ENCODE results near the gene MRPL27. TPM values are rescaled to one million over a fixed set of nuclear protein-coding genes. Genes with fewer than 3 reads are reported as not detected.

MRPL27 gene
- total RNA-seq, 2 experiments from 2014 or later, result 13.7 to 14.8 TPM

DNA sequence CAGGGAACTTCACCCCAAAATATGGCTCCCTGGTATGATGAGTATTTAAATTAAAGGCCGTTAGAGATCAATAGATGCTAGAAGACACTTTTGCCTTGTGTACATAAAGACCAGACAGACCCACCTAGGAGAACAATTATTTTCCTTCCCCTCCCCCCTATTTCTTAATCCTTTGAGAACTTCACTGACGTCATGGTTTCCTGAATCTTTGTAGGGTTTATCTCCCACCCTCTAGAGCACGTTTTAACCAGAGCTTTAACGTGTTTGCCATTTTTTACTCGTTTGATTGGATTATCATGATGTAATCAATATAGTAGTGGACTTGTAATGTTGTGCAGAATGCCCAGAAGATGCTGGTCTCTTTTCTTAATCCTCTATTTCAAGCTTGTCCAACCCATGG lies 49.9 kb downstream of the MRPL27 start:
- H3K27me3 Mint-ChIP-seq, result no peaks in the 10 kb centered on the region

DNA sequence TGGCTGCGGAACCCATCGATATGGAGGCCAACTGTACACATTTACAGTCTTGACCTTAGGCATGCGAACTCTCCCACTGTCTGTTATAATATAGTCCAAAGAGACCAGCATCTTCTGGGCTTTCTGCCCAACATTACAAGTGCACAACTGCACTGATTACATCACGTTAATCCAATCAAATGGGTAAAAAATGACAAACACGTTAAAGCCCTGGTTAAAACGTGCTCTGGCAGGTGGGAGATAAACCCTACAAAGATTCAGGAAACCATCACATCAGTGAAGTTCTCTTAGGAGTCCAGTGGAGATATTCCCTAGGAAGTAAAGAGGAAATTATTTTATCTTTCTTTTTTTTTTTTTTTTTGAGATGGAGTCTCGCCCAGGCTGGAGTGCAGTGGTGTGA lies 50.7 kb downstream of the MRPL27 start:
- no peaks in the 10 kb centered on the region for H3K4me1 Mint-ChIP-seq (ENCODE audit: low read depth)
- CTCF ChIA-PET, result no interaction called here
- TF ChIP-seq, protein P1, sequence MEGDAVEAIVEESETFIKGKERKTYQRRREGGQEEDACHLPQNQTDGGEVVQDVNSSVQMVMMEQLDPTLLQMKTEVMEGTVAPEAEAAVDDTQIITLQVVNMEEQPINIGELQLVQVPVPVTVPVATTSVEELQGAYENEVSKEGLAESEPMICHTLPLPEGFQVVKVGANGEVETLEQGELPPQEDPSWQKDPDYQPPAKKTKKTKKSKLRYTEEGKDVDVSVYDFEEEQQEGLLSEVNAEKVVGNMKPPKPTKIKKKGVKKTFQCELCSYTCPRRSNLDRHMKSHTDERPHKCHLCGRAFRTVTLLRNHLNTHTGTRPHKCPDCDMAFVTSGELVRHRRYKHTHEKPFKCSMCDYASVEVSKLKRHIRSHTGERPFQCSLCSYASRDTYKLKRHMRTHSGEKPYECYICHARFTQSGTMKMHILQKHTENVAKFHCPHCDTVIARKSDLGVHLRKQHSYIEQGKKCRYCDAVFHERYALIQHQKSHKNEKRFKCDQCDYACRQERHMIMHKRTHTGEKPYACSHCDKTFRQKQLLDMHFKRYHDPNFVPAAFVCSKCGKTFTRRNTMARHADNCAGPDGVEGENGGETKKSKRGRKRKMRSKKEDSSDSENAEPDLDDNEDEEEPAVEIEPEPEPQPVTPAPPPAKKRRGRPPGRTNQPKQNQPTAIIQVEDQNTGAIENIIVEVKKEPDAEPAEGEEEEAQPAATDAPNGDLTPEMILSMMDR (IDR thresholded peaks at IDR 0.05), result no peak
- H3K27ac ChIP-seq (ENCODE audit: low read depth in 1 of 2, low read length in 2 of 2), result no peak overlapping the region
- H3K4me1 ChIP-seq (ENCODE audit: insufficient read depth, low read length), result no peaks in the 10 kb centered on the region
- H3K36me3 Mint-ChIP-seq (ENCODE audit: low read depth), result no peaks in the 10 kb centered on the region
- no peak overlapping the region for H3K27ac Mint-ChIP-seq
- DNase-seq, result no peak
- POLR2A ChIA-PET, result no interaction called here
- H3K36me3 ChIP-seq (ENCODE audit: insufficient read depth, low read length), result no peaks in the 10 kb centered on the region
- no peaks in the 10 kb centered on the region for H3K9me3 ChIP-seq (ENCODE audit: control insufficient read depth in 1 of 2, insufficient read depth in 1 of 2, low read length in 2 of 2)
- ATAC-seq (ENCODE audit: poor library complexity), result no peak
- no peak overlapping the region for H3K4me3 ChIP-seq (ENCODE audit: low read length)
- H3K27me3 Mint-ChIP-seq, result no peaks in the 10 kb centered on the region
- no peak overlapping the region for H3K4me3 Mint-ChIP-seq
- H3K9me3 Mint-ChIP-seq, result no peaks in the 10 kb centered on the region
- intact Hi-C loops (cut with DNase I, micrococcal nuclease), result no loop called here
- H3K27me3 ChIP-seq (ENCODE audit: control insufficient read depth in 1 of 2, insufficient read depth in 2 of 2, low read length in 2 of 2), result no peaks in the 10 kb centered on the region

More for the DNA sequence above, 49.9 kb downstream of the MRPL27 start:
- ChIA-PET CTCF (no interaction called here), POLR2A (no interaction called here)
- Histone ChIP-seq H3K4me3 (ENCODE audit: low read length) (no peak overlapping the region), H3K27me3 (ENCODE audit: control insufficient read depth in 1 of 2, insufficient read depth in 2 of 2, low read length in 2 of 2) (no peaks in the 10 kb centered on the region), H3K27ac (ENCODE audit: low read depth in 1 of 2, low read length in 2 of 2) (no peak overlapping the region), H3K36me3 (ENCODE audit: insufficient read depth, low read length) (no peaks in the 10 kb centered on the region), H3K4me1 (ENCODE audit: insufficient read depth, low read length) (no peaks in the 10 kb centered on the region), H3K9me3 (ENCODE audit: control insufficient read depth in 1 of 2, insufficient read depth in 1 of 2, low read length in 2 of 2) (no peaks in the 10 kb centered on the region)
- intact Hi-C loops (cut with DNase I, micrococcal nuclease), result no loop called here
- TF ChIP-seq, protein P1 (IDR thresholded peaks at IDR 0.05), result no peak
- Mint-ChIP-seq H3K27ac (no peak overlapping the region), H3K4me3 (no peak overlapping the region), H3K4me1 (ENCODE audit: low read depth) (no peaks in the 10 kb centered on the region), H3K36me3 (ENCODE audit: low read depth) (no peaks in the 10 kb centered on the region), H3K9me3 (no peaks in the 10 kb centered on the region)
- DNase-seq, result no peak
- no peak for ATAC-seq (ENCODE audit: poor library complexity)

DNA sequence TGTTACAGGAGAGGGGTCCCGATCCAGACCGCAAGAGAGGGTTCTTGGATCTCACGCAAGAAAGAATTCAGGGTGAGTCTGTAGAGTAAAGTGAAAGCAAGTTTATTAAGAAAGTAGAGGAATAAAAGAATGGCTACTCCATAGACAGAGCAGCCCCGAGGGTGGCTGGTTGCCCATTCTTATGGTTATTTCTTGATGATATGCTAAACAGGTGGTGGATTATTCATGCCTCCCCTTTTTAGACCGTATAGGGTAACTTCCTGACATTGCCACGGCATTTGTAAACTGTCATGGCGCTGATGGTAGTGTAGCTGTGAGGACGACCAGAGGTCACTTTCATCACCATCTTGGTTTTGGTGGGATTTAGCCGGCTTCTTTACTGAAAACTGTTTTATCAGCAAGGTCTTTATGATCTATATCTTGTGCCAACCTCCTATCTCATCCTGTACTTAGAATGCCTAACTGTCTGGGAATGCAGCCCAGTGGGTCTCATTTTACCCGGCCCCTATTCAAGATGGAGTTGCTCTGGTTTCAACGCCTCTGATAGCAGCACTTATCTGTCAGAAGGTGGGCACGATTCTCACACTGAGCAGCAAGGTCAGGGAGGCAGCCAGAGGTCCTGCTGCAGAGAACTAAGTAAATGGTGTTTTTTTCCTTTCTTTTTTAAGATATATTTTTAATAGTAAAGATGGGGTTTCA lies 53.5 kb downstream of the MRPL27 start:
- ATAC-seq (ENCODE audit: poor library complexity) (no peak), DNase-seq (no peak)
- Histone ChIP-seq H3K9me3 (ENCODE audit: control insufficient read depth in 1 of 2, insufficient read depth in 1 of 2, low read length in 2 of 2) (no peaks in the 10 kb centered on the region), H3K4me1 (ENCODE audit: insufficient read depth, low read length) (no peaks in the 10 kb centered on the region), H3K27ac (ENCODE audit: low read depth in 1 of 2, low read length in 2 of 2) (no peak overlapping the region), H3K4me3 (ENCODE audit: low read length) (no peak overlapping the region), H3K27me3 (ENCODE audit: control insufficient read depth in 1 of 2, insufficient read depth in 2 of 2, low read length in 2 of 2) (peaks cover 0 to 2% of the 10 kb centered on the region in 2 experiments), H3K36me3 (ENCODE audit: insufficient read depth, low read length) (no peaks in the 10 kb centered on the region)
- Mint-ChIP-seq H3K4me3 (no peak overlapping the region), H3K4me1 (ENCODE audit: low read depth) (no peaks in the 10 kb centered on the region), H3K9me3 (no peaks in the 10 kb centered on the region), H3K27ac (no peak overlapping the region), H3K27me3 (no peaks in the 10 kb centered on the region), H3K36me3 (ENCODE audit: low read depth) (no peaks in the 10 kb centered on the region)
- ChIA-PET POLR2A (no interaction called here), CTCF (no interaction called here)
- TF ChIP-seq, protein P1 (IDR thresholded peaks at IDR 0.05), result no peak
- intact Hi-C loops (cut with DNase I, micrococcal nuclease), result no loop called here
